NCI-H187 (cell line): ENCODE measurements around the gene ANKRD29.
"Not testable (repeated sequence)": the region's sequence is repeated elsewhere in the genome, so short reads cannot be mapped to it uniquely, and the experiment has no call there.

Source experiments
- DNase-seq, 2 experiments: peaks; one replicate each; lab custom pipeline; 2025; lab: John Stamatoyannopoulos, UW

The ANKRD29 gene

DNA sequence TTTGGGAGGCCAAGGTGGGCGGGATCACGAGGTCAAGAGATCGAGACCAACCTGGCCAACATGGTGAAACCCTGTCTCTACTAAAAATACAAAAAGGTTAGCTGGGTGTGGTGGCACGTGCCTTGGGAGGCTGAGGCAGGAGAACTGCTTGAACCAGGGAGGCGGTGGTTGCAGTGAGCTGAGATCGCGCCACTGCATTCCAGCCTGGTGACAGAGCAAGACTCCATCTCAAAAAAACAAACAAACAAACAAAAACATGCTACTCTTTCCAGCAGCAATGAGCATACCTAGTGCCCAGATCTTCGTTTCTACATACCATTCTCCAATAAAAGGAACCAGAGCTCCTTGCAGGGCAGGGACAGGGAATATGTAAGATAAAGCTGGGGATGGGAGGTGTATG lies 105.2 kb downstream of the ANKRD29 start:
- DNase-seq = not testable (repeated sequence)

DNA sequence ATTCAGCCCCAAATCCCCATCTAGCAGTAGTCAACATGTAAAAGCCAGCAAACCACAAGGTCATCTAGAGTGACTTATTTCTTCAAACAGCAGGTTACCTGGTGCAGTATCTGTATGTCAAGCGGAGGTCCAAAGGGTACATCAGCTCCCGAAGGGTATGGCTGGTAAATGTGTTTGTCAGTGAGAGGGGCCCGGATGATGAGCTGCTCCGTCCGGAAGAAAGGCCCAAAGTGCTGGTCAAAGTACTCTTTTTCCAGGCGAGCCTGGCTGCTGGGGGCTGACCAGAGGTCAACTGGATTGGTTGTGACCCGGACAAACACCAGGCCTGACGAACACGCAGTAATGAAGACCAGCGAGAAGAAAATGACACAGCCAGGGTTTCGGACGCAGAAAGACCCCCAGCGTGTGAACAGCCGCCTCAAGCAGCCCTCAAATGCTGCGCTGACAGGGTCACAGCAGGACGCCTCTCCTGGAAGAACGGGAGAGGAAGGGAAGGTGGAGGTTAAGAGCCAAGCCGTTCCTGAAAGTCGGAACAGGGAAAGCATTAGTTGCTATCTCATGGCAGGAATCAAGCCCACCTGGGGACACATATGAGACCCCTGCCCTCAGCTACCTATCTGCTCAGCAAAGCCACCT lies 106.4 kb downstream of the ANKRD29 start:
- no peak for DNase-seq

DNA sequence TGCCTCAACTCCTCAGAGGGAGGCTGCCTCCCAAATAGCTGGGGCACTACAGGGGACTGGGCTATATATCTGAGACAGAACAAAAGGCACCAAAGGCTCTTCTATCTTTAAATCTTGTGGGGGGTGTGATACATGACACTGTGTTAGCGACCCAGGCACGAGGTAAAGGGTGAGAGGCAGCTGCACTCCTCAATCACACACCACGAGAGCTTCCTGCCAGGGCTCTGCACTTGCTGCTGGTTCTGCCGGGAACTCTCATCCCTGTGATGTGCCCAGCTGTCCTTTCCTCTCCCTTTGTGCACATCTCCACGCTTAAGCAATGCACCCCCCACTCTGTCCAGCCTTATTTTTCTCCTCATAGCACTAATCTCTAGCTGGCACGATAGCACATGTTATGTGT lies 108.8 kb downstream of the ANKRD29 start:
- DNase-seq = no peak

DNA sequence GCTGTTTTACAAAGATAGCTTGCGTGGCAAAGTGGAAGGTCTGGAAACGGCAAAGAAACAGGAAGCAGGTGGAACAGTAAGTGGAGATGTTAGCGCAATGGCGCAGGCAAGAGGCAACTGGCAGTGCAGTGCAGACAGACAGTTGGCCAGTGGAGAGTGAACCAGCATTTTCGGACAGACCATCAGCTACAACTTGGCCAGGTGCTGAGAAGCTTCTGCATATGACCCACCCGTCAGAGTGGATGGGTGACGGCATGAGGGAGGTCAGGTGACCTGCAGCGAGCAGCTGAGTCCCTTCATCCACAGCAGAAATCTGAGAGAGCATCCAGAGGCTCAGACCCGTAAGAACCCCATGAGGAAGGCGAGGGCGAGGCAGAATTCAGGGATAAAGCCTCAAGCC lies 110.2 kb downstream of the ANKRD29 start:
- DNase-seq = no peak

DNA sequence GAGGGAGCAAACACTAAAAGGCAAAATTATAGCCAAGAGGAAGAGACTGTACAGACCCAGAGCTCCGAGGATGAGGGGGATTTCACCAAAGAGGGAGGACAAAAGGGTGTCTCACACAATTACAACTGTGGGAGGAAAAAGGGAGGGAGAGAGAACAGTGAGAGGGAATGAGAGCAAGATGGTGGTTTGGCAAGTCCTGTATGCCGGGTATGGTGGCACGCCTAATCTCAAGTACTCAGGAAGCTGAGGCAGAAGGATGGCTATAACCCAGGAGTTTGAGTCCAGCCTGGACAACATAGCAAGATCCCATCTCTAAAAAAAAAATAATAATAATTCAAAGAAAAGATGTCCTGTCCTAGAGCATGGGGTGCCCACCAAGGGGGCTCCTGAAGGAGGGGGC lies 110.7 kb downstream of the ANKRD29 start:
- DNase-seq = no peak

DNA sequence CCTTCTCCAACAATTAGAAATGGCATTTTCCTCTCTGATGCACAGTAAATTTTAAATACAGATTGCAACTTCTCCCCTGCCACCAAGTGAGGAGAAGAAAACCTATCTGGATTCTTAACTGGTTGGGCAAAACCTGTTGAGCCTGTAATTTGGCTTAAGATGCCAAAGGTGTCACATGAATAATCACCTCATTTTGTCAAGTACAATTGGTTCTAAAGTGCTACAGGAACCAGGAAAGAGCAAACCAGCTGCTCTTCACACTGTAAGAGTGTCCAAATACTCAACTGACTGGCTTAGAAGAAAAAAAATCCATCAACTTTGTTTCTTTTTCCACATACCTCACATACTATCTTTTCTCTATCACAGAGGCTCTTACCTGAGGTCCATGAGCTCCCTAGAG lies 111.8 kb downstream of the ANKRD29 start:
- no peak for DNase-seq
